HepG2 (cell line): ENCODE measurements around the gene SLC35B4. TPM values are rescaled to one million over a fixed set of nuclear protein-coding genes. Genes with fewer than 3 reads are reported as not detected.

ENCODE experiments used
- AGO2 ChIP-seq: fragments of 200-400 bp; formaldehyde crosslinking; optimal IDR thresholded peaks from 2 replicates; pipeline ENCODE3; 2017; ENCODE audit warnings: mild to moderate bottlenecking, low read depth, low read length, moderate library complexity
- ATAD3A ChIP-seq: sonication (generic); formaldehyde crosslinking; IDR thresholded peaks from 2 replicates; pipeline ENCODE4 v1.4.0; 2020; ENCODE audit warnings: missing genetic modification reagents
- ATF2 ChIP-seq: sonication (generic); formaldehyde crosslinking; IDR thresholded peaks from 2 replicates; pipeline ENCODE4 v1.4.0; 2020; ENCODE audit warnings: missing genetic modification reagents
- FOXO4 ChIP-seq: sonication (generic); formaldehyde crosslinking; conservative IDR thresholded peaks from 2 replicates; pipeline ENCODE4 v1.8.1; 2023; ENCODE audit warnings: missing genetic modification reagents
- HINFP ChIP-seq: sonication (generic); formaldehyde crosslinking; IDR thresholded peaks from 2 replicates; pipeline ENCODE4 v1.4.0; 2020; ENCODE audit warnings: low read depth, mild to moderate bottlenecking, missing genetic modification reagents
- MNT ChIP-seq: fragments of 450-650 bp; IDR thresholded peaks from 2 replicates; pipeline ENCODE4 v1.6.1; 2016
- NKX3-1 ChIP-seq: sonication (generic); formaldehyde crosslinking; IDR thresholded peaks from 2 replicates; pipeline ENCODE4 v1.5.0; 2020; ENCODE audit warnings: missing genetic modification reagents
- SMAD1 ChIP-seq: sonication (generic); formaldehyde crosslinking; IDR thresholded peaks from 2 replicates; pipeline ENCODE4 v1.4.0; 2020; ENCODE audit warnings: missing genetic modification reagents, low read depth, mild to moderate bottlenecking, borderline replicate concordance
- U2AF1 ChIP-seq: fragments of 200-400 bp; formaldehyde crosslinking; optimal IDR thresholded peaks from 2 replicates; pipeline ENCODE3; 2017; ENCODE audit warnings: mild to moderate bottlenecking, low read depth, low read length
- YEATS2 ChIP-seq: sonication (generic); formaldehyde crosslinking; IDR thresholded peaks from 2 replicates; pipeline ENCODE4 v1.4.0; 2020; ENCODE audit warnings: missing genetic modification reagents, borderline replicate concordance
- ZHX1 ChIP-seq: sonication (generic); formaldehyde crosslinking; IDR thresholded peaks from 2 replicates; pipeline ENCODE4 v1.8.1; 2022; ENCODE audit warnings: low read depth, mild to moderate bottlenecking, missing genetic modification reagents
- ZMAT5 ChIP-seq: sonication (generic); formaldehyde crosslinking; IDR thresholded peaks from 2 replicates; pipeline ENCODE4 v1.5.0; 2020; ENCODE audit warnings: mild to moderate bottlenecking, low read depth, missing genetic modification reagents, borderline replicate concordance
- ZNF143 ChIP-seq: sonication (generic); formaldehyde crosslinking; IDR thresholded peaks from 2 replicates; pipeline ENCODE4 v1.4.0; 2020; ENCODE audit warnings: missing genetic modification reagents
- ZNF282 ChIP-seq: fragments of 450-650 bp; IDR thresholded peaks from 2 replicates; pipeline ENCODE4 v1.6.1; 2018; ENCODE audit not compliant: partially characterized antibody
- ZNF343 ChIP-seq: sonication (generic); formaldehyde crosslinking; IDR thresholded peaks from 2 replicates; pipeline ENCODE4 v1.4.0; 2020; ENCODE audit warnings: mild to moderate bottlenecking, missing genetic modification reagents
- ZNF704 ChIP-seq: sonication (generic); formaldehyde crosslinking; IDR thresholded peaks from 2 replicates; pipeline ENCODE4 v1.8.1; 2023; ENCODE audit warnings: mild to moderate bottlenecking, inconsistent platforms, moderate library complexity, missing genetic modification reagents, borderline replicate concordance
- ZNF772 ChIP-seq: sonication (generic); formaldehyde crosslinking; IDR thresholded peaks from 2 replicates; pipeline ENCODE4 v1.5.0; 2020; ENCODE audit warnings: mild to moderate bottlenecking, missing genetic modification reagents
- polyA plus RNA-seq, 8 experiments: library from polyadenylated mRNA; depleted of rRNA in 3 of 8; stranded (reverse) in 7 of 8; unstranded in 1 of 8; fragments of >200 nt; fragmentation: Illumina TruSeq in 4 of 8; extraction: Trizol in 4 of 8; gene quantifications; 2 replicates each; pipeline versions ENCODE4 v1.2.1 to v1.2.3, GENCODE V29; 2011 to 2016; ENCODE audit warnings: low read depth in 4 of 8, missing spikeins in 1 of 8, mixed read lengths in 1 of 8; ENCODE audit not compliant: insufficient read depth in 1 of 8
- total RNA-seq, 5 experiments: library from RNA; depleted of rRNA; stranded (reverse); fragments of >200 nt; fragmentation: Illumina TruSeq; extraction: Trizol; gene quantifications; 2 replicates each; pipeline ENCODE4 v1.2.3, GENCODE V29; 2016; ENCODE audit warnings: low read depth in 1 of 5

SLC35B4 gene
- total and polyA plus RNA-seq, 2 of the 13 experiments (the other 11 are each of a cell fraction or from before 2014, with no cell fraction given): 17.1 to 17.8 TPM

- no peak for TF ChIP-seq HINFP (CRISPR knock-in tag)
- no peak for TF ChIP-seq U2AF1
- TF ChIP-seq MNT: no peak
- TF ChIP-seq FOXO4: no peak
- no peak for TF ChIP-seq ZNF282
- TF ChIP-seq ATAD3A: no peak
- TF ChIP-seq NKX3-1 (CRISPR knock-in tag): no peak
- TF ChIP-seq ZHX1 (CRISPR knock-in tag): no peak
- 0 out of 2 replicates have a peak, but pooled peaks have one; percentile 40 for TF ChIP-seq ATF2 (CRISPR knock-in tag)
- TF ChIP-seq ZMAT5 (CRISPR knock-in tag): no peak
- no peak for TF ChIP-seq SMAD1
- no peak for TF ChIP-seq YEATS2 (CRISPR knock-in tag)
- no peak for TF ChIP-seq ZNF343 (CRISPR knock-in tag)
- TF ChIP-seq ZNF704 (CRISPR knock-in tag): no peak
- TF ChIP-seq ZNF143 (CRISPR knock-in tag): no peak
- TF ChIP-seq ZNF772 (CRISPR knock-in tag): no peak
- no peak for TF ChIP-seq AGO2
These were observed 23.6 kb downstream of the SLC35B4 start (continued) for GRCh38 chr7:134293002-134293740.
